ENCODE measurements around the gene TMCC1.

GRCh38 chr3:129890125-129890524 is 3.4 kb downstream of the TMCC1 start:
- no peak for TF ChIP-seq GATA2 (IDR thresholded peaks at IDR 0.05; ENCODE audit: low read depth, low read length)
- no peak for TF ChIP-seq GATA3 (IDR thresholded peaks at IDR 0.05; ENCODE audit: low read depth, low read length)

Measured in SH-SY5Y (cell line).